Glutamatergic neuron (in vitro differentiated cells): ENCODE measurements around the gene TMEM87A. TPM values are rescaled to one million over a fixed set of nuclear protein-coding genes. Genes with fewer than 3 reads are reported as not detected.

Source experiments
- DNase-seq: peaks from one replicate; pipeline ENCODE4 v3.0.0; 2022
- H3K27ac Mint-ChIP-seq: one replicate; pipeline ENCODE4 v1.8.0; 2020; ENCODE audit warnings: mild to moderate bottlenecking, mixed read lengths, inconsistent platforms; ENCODE audit not compliant: unreplicated experiment
- H3K27me3 Mint-ChIP-seq: one replicate; pipeline ENCODE4 v1.8.0; 2020; ENCODE audit warnings: mild to moderate bottlenecking, moderate library complexity, mixed read lengths, inconsistent platforms; ENCODE audit not compliant: unreplicated experiment
- H3K36me3 Mint-ChIP-seq: one replicate; pipeline ENCODE4 v1.8.0; 2020; ENCODE audit warnings: mild to moderate bottlenecking, mixed read lengths, inconsistent platforms; ENCODE audit not compliant: unreplicated experiment
- H3K4me1 Mint-ChIP-seq: one replicate; pipeline ENCODE4 v1.8.0; 2020; ENCODE audit warnings: mild to moderate bottlenecking, low read depth, mixed read lengths, inconsistent platforms; ENCODE audit not compliant: unreplicated experiment
- H3K4me3 Mint-ChIP-seq: one replicate; pipeline ENCODE4 v1.8.0; 2020; ENCODE audit warnings: mild to moderate bottlenecking, mixed read lengths, inconsistent platforms; ENCODE audit not compliant: unreplicated experiment
- H3K9me3 Mint-ChIP-seq: one replicate; pipeline ENCODE4 v1.8.0; 2020; ENCODE audit warnings: mild to moderate bottlenecking, moderate library complexity, mixed read lengths, inconsistent platforms; ENCODE audit not compliant: unreplicated experiment
- total RNA-seq: library from RNA; stranded (reverse); fragmentation: NEBNext Ultra II Directional; extraction: Animal tissue kit (Norgen Biotek cat#: 25700); gene quantifications from one replicate; pipeline ENCODE4 v1.2.1, GENCODE V29; 2021; ENCODE audit not compliant: unreplicated experiment
- TF ChIP-seq, protein P1 (sequence below): fragments of 200-600 bp; sonication (generic); IDR thresholded peaks from one replicate; pipeline ENCODE4 v1.5.0; 2021; ENCODE audit not compliant: partially characterized antibody, unreplicated experiment

The TMEM87A gene
- total RNA-seq, 1 donor from 2014 or later: 41.1 TPM

- no peak overlapping the region for H3K4me3 Mint-ChIP-seq
- no peak for DNase-seq
- no peaks in the 10 kb centered on the region for H3K4me1 Mint-ChIP-seq
- H3K27ac Mint-ChIP-seq: no peak overlapping the region
- TF ChIP-seq, protein P1, sequence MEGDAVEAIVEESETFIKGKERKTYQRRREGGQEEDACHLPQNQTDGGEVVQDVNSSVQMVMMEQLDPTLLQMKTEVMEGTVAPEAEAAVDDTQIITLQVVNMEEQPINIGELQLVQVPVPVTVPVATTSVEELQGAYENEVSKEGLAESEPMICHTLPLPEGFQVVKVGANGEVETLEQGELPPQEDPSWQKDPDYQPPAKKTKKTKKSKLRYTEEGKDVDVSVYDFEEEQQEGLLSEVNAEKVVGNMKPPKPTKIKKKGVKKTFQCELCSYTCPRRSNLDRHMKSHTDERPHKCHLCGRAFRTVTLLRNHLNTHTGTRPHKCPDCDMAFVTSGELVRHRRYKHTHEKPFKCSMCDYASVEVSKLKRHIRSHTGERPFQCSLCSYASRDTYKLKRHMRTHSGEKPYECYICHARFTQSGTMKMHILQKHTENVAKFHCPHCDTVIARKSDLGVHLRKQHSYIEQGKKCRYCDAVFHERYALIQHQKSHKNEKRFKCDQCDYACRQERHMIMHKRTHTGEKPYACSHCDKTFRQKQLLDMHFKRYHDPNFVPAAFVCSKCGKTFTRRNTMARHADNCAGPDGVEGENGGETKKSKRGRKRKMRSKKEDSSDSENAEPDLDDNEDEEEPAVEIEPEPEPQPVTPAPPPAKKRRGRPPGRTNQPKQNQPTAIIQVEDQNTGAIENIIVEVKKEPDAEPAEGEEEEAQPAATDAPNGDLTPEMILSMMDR: no peak
- peaks cover 5% of the 10 kb centered on the region for H3K36me3 Mint-ChIP-seq
- no peaks in the 10 kb centered on the region for H3K27me3 Mint-ChIP-seq
- no peaks in the 10 kb centered on the region for H3K9me3 Mint-ChIP-seq
Observed at GRCh38 chr15:42191610-42192346, 81.5 kb downstream of the TMEM87A start.

GRCh38 chr15:42190370-42190769 is 82.9 kb downstream of the TMEM87A start:
- no peak overlapping the region for H3K27ac Mint-ChIP-seq
- H3K4me3 Mint-ChIP-seq: no peak overlapping the region
- peaks cover 5% of the 10 kb centered on the region for H3K36me3 Mint-ChIP-seq
- H3K4me1 Mint-ChIP-seq: no peaks in the 10 kb centered on the region
- TF ChIP-seq, protein P1: no peak
- DNase-seq: no peak
- H3K27me3 Mint-ChIP-seq: no peaks in the 10 kb centered on the region
- H3K9me3 Mint-ChIP-seq: no peaks in the 10 kb centered on the region

- TF ChIP-seq, protein P1: no peak
- H3K36me3 Mint-ChIP-seq: peaks cover 5% of the 10 kb centered on the region
- no peak overlapping the region for H3K4me3 Mint-ChIP-seq
- H3K9me3 Mint-ChIP-seq: no peaks in the 10 kb centered on the region
- no peaks in the 10 kb centered on the region for H3K27me3 Mint-ChIP-seq
- no peak for DNase-seq
- no peak overlapping the region for H3K27ac Mint-ChIP-seq
- no peaks in the 10 kb centered on the region for H3K4me1 Mint-ChIP-seq
Observed at GRCh38 chr15:42185801-42186200, 87.4 kb downstream of the TMEM87A start.

GRCh38 chr15:42184736-42185135 is 88.5 kb downstream of the TMEM87A start:
- Mint-ChIP-seq H3K27me3 (peaks cover 2% of the 10 kb centered on the region), H3K4me3 (no peak overlapping the region), H3K4me1 (no peaks in the 10 kb centered on the region), H3K9me3 (no peaks in the 10 kb centered on the region), H3K36me3 (no peaks in the 10 kb centered on the region), H3K27ac (no peak overlapping the region)
- DNase-seq: no peak
- TF ChIP-seq, protein P1: no peak

- Mint-ChIP-seq H3K27me3 (peaks cover 2% of the 10 kb centered on the region), H3K4me3 (no peak overlapping the region), H3K27ac (no peak overlapping the region), H3K36me3 (no peaks in the 10 kb centered on the region), H3K9me3 (no peaks in the 10 kb centered on the region), H3K4me1 (no peaks in the 10 kb centered on the region)
- TF ChIP-seq, protein P1: no peak
- no peak for DNase-seq
Observed at GRCh38 chr15:42184296-42184695, 88.9 kb downstream of the TMEM87A start.
